Measurements from ENCODE around the gene KRT15. TPM values are rescaled to one million over a fixed set of nuclear protein-coding genes. Genes with fewer than 3 reads are reported as not detected.

Gene KRT15
- total and polyA plus RNA-seq, 2 of the 4 experiments (the other 2 are of a cell fraction): 2.9 to 5.3 TPM

DNA sequence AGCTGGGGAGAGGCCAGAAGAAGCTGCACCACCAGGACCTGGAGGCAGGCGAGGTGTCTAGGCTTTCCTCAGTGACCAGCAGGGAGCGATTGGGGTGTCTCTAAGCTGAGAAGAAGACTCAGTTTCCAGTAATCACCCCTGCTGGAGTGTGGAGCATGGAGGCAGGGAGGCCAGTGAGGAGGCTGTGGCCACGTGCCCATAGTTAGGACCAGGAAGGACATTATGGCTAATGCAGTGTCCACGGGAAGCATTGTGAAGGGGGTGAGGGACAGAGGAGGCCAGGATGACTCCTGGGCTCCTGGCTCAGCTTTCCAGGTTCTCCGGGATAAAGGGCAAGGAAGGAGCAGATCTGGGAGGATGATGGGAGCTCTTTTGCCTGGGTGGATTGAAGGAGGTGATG lies 19.0 kb downstream of the KRT15 start:
- no peak for DNase-seq
- H3K9me1 ChIP-seq (ENCODE audit: insufficient read depth, low read length): peaks cover 21% of the 10 kb centered on the region
- no peak overlapping the region; the same call in 1 of the 2 replicates for H4K5ac ChIP-seq (ENCODE audit: low read depth, low read length)
- peak overlapping the region; percentile 89 for H2AK9ac ChIP-seq (replicated peaks; ENCODE audit: low read depth, low read length, poor library complexity)
- H3K27ac ChIP-seq (ENCODE audit: insufficient read depth, low read length): no peak overlapping the region; the same call in 1 of the 2 replicates
- H3K4me2 ChIP-seq (ENCODE audit: low read depth, low read length): no peak overlapping the region
- intact Hi-C loops (cut with micrococcal nuclease) (loop anchor here (5.0 kb wide), 1 partner anchor 437 kb away; the partner anchor contains the start of gene KRTAP2-3), dilution Hi-C loops (cut with HindIII; ENCODE audit: low sequenced_read_pairs, unreplicated experiment) (no loop called here), in situ Hi-C loops (cut with MboI; ENCODE audit: low sequenced_read_pairs) (no loop called here)
- H2BK120ac ChIP-seq (ENCODE audit: low read depth, low read length): peak overlapping the region; percentile 91
- no peaks in the 10 kb centered on the region for H3K79me1 ChIP-seq (ENCODE audit: low read depth in 1 of 2, low read length in 2 of 2)
- H3K9me3 ChIP-seq (ENCODE audit: control insufficient read depth, insufficient read depth, low read length): no peaks in the 10 kb centered on the region
- no peak overlapping the region for H3K18ac ChIP-seq (ENCODE audit: low read depth, low read length)
- no peaks in the 10 kb centered on the region for H4K20me1 ChIP-seq (ENCODE audit: insufficient read depth, low read length)
- no peak overlapping the region for H3K9ac ChIP-seq (ENCODE audit: low read depth, low read length)
- no peak overlapping the region for H3K4me3 ChIP-seq (ENCODE audit: insufficient read depth, low read depth, low read length)
- H4K91ac ChIP-seq (ENCODE audit: insufficient read depth, low read depth, low read length): peak overlapping the region; percentile 86
- ChIA-PET POLR2A (ENCODE audit: unreplicated experiment) (no interaction called here), CTCF (interaction anchor here (1.0 kb wide), 1 partner anchor 148 kb away, joined by 3 read pairs; no protein-coding TSS in a partner anchor)
- ATAC-seq (ENCODE audit: low read depth): no peak
- H3K23ac ChIP-seq (ENCODE audit: low read depth, low read length): peak overlapping the region; percentile 76; the same call in 1 of the 2 replicates
- no TSS peak for BruUV-seq (replicated peaks)
- 83% methylated on average over 1 of the region's 5 CpGs; no CpG with 5 or more reads in 1 of the 2 experiments for WGBS, 2 experiments (ENCODE audit: extremely low coverage in 2 of 2, insufficient read length in 1 of 2)
- no peaks in the 10 kb centered on the region for H3K36me3 ChIP-seq (ENCODE audit: control insufficient read depth, insufficient read depth, low read length)
- no peaks in the 10 kb centered on the region for H3K27me3 ChIP-seq (ENCODE audit: control insufficient read depth, insufficient read depth, low read length)
- peak overlapping the region; percentile 64; the same call in 2 of the 3 replicates for H2BK15ac ChIP-seq (ENCODE audit: low read depth, low read length)
- H2AFZ ChIP-seq (replicated peaks; ENCODE audit: low read length, poor library complexity): peak overlapping the region; percentile 84
- H3K14ac ChIP-seq (replicated peaks; ENCODE audit: low read depth, low read length): peak overlapping the region; percentile 88
- peak overlapping the region; percentile 64 to 77 for H4K8ac ChIP-seq (ENCODE audit: low read depth in 2 of 2, low read length in 2 of 2)
- TF ChIP-seq MAZ (IDR thresholded peaks at IDR 0.05; ENCODE audit: borderline replicate concordance, low read depth, low read length): no peak
- TF ChIP-seq RCOR1 (IDR thresholded peaks at IDR 0.05; ENCODE audit: insufficient replicate concordance, low read length): no peak
- no peak for TF ChIP-seq MAFK (IDR thresholded peaks at IDR 0.05; ENCODE audit: low read depth, low read length)
- TF ChIP-seq MXI1 (IDR thresholded peaks at IDR 0.05; ENCODE audit: borderline replicate concordance, low read depth, low read length): no peak
- TF ChIP-seq CTCF (conservative IDR thresholded peaks at IDR 0.05; ENCODE audit: low read depth, low read length): no peak
- TF ChIP-seq USF2 (IDR thresholded peaks at IDR 0.05; ENCODE audit: low read depth, low read length): no peak
- TF ChIP-seq CHD1 (IDR thresholded peaks at IDR 0.05; ENCODE audit: low read depth, low read length): no peak
- H3K56ac ChIP-seq (ENCODE audit: extremely low read depth, insufficient read depth, low read length): no peak overlapping the region
- H2BK5ac ChIP-seq (ENCODE audit: low read depth, low read length, poor library complexity, severe bottlenecking): peak overlapping the region; percentile 12
- H2AK5ac ChIP-seq (ENCODE audit: low read depth, low read length): peak overlapping the region; percentile 94
- H2BK20ac ChIP-seq (ENCODE audit: low read depth, low read length): peak overlapping the region; percentile 69
- H3K4ac ChIP-seq (ENCODE audit: low read depth, low read length): peak overlapping the region; percentile 86
- H3K4me1 ChIP-seq (ENCODE audit: control insufficient read depth, insufficient read depth, low read length): peaks cover 16% of the 10 kb centered on the region
